Pons (tissue), 1 donor: ENCODE results near the gene AKTIP.
"Not testable (repeated sequence)": the region's sequence is repeated elsewhere in the genome, so short reads cannot be mapped to it uniquely, and the experiment has no call there.

Experiments
- DNase-seq: peaks from one replicate; pipeline ENCODE4 v3.0.0-alpha.2; 2016; ENCODE audit warnings: low spot score

The AKTIP gene

DNA sequence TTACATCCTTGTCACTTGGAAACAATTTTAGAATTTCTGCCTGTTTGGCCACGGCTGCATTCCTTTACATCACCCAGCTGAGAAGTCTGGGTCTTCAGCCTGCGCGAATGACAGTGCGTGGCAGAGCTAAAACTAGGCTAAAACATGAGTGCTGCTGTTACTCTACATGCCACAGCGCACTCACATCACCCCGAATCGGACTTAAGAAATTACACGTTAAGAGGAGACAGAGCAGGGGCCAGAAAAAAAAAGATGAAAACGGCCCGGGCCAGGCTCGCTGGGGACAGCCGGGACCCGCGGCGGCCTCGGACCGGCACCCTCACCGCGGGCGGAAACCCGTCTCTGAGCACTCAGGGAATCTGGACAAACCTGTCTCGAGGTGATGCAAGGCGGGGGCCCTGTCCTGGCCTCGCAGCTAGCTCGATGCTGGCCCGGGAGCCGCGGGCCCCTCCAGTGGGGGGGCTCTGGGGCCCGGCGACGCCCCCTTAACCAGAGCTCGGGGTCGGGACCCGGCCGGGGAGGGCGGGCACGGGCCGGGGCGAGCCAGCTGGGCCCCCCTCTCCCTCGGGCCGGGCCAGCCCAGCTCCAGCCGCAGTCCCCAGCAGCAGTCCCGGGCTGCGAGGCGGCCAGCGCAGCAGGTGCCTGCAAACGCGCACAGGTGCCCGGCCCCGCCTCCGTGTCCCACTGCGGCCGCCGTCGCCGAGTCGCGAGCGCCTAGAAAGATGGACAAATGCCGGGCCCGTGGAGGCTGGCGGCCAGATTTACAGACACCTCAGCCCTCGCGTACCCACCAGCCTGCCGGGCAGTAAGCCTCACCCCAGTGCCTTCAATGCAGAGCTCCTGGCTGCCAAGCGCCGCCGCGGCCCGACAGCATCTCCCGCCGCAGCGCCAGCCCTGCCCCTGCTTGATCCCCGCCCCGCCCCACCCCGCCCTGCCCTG, at the start of gene AKTIP:
Gene AKTIP, minus strand, starts transcription at position 879 of the 939 bp plus-strand sequence. CDS start 2,950 bp downstream, outside the sequence.
- no peak for DNase-seq

DNA sequence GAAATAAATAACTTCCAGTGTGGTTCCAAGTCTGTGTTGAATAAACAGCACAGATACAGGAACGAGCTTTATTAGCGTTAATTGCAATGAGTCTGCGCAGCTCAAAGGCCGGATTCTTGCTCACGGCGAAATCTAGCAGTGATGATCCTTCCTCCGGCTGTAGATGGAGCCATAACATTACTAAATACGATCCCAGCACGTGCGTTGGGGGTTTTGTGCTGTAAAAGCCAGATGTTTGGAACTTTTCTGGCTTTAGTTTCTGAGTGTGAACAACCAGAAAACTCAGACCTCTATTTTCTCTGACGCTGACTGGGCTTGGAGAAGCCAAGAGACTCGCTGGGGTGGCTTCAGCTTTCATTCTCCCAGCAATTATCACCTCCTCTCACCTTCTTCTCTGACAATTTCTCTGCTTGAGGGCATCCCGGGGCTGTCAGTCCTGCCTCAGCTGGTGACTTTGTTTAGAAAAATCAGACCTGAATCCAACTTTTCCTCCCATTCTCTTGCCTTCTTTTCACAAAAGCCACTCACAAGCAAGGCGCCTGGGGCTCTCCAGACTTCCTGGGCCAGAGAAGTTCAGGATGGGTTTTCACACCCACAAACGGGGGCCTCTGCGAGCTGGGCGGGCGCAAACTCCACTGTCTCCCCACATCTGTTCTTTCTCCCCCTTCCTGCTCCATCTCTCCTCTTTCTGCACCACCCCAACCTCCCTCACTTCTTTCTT, 47.1 kb upstream of the AKTIP start:
- peak; percentile 79 for DNase-seq

DNA sequence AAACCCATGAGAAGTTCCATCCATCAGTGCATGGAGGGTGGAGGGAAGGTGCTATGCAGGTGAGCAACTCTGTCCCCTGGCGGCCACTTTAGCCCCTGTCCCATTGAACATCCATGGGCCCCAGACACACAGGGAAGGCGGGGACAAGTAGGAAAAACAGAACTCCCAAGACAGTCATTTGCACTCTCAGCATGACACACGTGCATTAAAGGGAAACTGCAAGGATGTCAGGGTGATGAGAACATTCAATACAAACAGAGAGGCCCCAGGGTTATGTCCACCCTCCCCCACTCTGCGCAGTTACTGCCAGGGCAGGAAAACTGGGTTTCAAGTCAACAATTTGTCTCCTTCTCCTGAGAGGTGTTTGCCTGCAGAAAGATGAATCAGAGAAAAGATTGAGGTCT, 44.0 kb upstream of the AKTIP start:
- DNase-seq: no peak

DNA sequence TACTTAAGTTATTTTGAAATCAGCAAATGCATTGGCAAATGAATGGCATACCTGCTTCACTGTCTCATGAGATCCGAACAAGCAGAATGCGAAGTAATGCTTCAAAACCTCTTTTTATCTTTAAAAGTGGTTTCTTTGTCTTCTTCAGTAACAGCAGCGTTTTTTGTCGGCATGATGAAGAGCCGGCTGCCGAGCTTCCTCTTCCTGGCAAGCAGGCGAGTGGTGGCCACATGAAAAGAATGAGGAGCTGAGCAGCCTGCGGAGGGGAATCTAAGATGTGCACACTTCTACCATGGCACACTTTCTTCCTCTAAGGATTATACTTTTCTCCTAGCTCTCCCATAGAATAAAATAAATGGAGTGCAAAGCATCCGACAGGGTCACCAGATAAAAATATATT, 42.4 kb upstream of the AKTIP start:
- no peak for DNase-seq

DNA sequence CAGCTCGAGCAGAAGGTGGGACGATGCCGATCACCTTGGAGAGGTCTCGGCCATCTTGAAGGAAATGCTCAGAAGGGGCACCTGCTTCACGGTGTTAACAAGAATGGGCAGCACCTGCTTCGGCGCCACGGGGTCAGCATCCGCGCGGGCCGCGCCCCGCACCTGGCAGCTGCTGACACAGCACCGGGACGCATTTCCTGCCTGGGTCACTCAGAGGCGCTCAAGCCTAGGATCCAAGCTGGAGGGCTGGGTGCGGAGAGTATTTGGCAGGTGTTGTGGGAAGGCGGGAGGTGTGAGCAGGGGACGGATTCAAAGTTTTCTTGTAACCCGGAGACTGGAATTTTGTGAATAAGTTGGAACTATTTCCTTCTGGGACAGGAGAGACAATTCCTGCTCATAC, 39.3 kb upstream of the AKTIP start:
- DNase-seq: no peak

DNA sequence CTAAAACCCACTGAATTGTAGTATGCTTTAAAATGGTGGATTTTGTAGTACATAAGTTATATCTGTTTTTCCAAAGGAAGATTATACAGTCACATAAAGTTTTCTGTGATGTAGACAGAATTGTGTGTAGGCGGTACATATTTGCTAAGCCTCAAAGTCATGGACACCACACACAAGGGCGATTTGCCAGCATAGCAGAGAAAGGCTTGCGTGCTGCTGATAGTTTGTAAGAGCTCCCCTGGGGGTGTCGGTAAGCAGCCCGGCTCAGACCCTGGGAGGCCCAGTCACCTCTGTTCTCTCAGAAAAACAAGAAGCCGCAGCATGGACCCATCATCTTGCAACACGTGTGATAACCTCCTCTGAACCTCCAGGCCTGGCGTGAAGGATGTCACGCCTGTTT, 38.3 kb upstream of the AKTIP start:
- DNase-seq: no peak

DNA sequence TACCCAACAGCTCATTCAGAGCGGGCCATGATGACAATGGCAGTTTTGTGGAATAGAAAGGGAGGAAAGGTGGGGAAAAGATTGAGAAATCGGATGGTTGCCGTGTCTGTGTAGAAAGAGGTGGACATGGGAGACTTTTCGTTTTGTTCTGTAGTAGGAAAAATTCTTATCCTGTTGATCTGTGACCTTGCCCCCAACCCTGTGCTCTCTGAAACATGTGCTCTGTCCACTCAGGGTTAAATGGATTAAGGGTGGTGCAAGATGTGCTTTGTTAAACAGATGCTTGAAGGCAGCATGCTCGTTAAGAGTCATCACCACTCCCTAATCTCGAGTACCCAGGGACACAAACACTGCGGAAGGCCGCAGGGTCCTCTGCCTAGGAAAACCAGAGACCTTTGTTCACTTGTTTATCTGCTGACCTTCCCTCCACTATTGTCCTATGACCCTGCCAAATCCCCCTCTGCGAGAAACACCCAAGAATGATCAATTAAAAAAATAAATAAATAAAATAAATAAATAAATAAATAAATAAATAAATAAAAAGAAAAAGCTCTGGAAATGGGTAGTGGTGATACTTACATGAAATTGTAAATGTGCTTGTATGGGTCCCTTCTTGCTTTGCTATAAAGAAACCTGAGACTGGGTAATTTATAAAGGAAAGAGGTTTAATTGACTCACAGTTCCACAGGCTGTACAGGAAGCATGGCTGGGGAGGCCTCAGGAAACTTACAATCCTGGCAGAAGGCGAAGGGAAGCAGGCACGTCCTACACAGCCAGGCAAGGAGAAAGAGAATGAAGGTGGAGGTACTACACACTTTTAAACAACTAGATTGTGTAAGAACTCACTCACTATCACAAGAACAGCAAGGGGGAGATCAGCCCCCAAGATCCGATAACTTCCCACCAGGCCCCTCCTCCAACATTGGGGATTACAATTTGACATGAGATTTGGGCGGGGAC, 37.0 kb upstream of the AKTIP start:
- DNase-seq: not testable (repeated sequence)

DNA sequence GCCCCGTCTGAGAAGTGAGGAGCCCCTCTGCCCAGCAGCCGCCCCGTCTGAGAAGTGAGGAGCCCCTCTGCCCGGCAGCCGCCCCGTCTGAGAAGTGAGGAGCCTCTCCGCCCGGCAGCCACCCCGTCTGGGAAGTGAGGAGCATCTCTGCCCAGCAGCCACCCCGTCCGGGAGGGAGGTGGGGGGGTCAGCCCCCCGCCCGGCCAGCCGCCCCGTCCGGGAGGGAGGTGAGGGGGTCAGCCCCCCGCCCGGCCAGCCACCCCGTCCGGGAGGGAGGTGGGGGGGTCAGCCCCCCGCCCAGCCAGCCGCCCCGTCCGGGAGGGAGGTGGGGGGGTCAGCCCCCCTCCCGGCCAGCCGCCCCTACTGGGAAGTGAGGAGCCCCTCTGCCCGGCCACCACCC, 36.3 kb upstream of the AKTIP start:
- DNase-seq: not testable (repeated sequence)

DNA sequence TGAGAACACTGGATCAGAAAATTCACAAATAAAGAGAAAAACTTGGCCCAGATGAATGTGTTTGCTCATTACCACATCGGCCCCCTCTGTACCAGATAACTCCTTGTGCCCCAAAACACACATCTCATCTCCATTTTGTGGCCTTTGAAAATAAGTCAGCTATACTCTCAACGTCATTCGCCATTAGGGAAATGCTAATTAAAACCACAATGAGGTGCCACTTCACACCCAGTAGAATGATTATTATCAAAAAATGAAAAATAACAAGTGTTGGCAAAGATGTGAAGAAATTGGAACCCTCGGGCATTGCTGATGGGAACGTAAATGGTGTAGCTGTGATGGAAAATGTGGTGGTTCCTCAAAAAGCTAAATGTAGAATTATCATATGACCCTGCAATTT, 34.6 kb upstream of the AKTIP start:
- DNase-seq: no peak

DNA sequence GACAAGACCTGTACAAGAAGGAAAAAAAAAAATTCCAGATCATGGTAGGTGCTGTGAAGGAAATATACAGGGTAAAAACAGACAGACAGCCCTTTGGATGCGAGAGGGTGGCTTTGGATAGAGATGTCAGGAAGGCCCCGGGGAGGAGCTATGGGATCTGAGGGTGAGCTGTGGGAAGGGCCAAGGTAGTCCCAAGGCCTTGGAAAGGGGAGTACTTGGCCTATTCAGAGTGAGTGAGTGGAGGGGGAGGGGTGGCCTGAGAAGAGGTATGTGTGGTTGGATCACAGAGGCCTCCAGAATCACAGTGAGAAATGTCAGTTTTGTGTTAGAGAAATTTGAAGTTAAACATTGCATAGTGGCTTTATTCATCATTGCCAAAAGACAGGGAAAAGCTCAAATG, 31.2 kb upstream of the AKTIP start:
- no peak for DNase-seq

DNA sequence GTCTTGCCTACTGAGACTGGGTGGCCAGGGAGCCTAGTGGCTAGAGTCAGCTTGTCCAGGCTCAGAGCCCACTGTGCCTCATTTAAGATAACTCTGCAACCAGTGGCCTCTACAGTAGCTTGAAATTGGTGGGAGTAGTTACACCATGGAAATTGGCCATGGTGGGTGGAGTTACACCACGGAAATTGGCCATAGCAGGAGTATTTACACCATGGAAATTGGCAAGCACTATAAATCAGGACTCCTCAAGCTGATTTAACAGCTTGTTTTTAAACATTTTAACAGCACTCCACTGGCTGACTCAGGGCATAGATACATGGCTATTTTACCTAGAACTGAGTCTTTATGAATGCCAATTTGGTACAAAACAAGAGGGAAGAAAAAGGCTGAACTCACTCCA, 27.7 kb upstream of the AKTIP start:
- no peak for DNase-seq

DNA sequence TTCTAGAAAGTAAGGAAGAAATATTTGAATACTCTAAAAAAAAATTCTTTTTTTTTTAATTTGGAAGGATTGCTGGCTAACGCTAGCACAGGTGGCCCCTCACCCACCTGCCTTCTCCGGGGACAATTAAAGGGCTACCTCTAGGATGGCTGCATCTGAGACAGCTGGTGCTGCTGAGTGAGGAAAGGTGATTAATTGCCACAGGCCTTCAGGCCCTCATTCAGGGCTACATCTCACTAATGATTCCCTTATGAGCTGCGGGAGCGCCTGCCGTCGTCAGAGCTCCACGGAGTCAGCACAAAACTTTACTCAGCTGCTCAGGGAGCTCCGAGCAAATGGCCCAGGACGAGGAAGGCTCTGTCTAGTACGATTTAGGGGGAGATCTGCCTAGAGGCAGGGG, 27.0 kb upstream of the AKTIP start:
- DNase-seq: no peak

DNA sequence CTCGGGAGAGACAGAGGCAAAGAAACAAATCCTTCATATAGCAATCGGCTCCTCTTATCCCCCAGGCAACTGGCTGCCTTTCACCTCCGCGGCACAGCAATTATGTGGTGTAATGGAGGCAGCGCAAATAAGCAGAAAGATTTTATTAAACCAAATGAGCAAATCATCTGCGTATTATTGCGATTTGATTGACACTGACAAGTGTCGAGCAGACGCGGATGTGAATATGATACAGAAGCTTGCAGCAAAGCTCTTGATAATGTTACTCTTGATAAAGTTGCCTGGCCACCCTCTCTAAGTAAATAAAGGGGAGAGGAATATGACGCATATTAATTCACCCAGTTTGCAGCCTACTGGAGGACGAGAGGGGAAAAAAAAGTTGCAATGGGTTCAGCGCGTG, 26.5 kb upstream of the AKTIP start:
- no peak for DNase-seq

DNA sequence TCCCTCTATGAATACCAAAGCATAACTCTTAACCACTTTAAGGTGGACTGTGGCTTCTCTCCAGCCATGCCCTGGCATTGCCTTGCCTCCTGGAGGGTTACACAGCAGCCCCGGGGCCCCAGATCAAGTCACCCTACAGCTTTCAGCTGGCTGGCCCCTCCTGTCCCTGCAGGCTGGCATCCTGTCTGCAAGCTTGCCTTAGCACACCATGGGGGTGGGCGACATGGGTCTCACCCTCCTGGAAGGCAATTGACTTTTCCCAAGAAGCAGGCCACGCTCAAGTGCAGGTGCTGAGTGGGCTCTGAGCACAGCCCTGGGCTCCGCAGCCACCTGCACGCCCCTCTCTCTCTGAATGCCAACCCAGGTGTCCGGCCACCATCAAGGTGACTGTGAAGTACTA, 25.8 kb upstream of the AKTIP start:
- DNase-seq: no peak

DNA sequence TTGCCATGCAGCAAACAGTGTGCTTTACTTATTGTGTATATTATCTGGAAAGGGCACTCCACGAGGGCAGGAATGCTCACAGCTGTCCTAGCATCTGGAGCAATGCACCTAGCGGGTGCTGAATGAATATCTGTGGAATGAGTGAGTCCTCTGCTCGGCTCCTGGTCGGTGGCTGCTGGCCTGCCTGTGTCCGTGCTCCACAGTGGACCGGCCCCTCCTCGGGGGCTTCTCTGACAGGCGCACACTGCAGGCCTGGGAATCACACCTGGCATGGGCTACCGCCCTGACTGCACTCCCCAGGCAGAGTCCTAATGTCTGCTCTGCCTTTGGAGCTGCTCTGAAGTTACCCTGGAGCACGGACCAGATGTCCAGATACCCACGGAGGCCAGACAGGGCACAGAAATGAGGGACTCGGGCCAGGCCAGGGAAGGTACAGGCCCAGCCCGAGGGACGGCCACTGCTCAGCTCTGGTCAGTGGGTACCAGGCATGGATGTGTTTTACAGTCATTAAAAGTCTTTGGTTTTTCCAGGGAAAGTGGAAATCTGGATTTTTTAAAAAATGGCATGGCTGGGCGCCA, 21.1 kb upstream of the AKTIP start:
- no peak for DNase-seq

DNA sequence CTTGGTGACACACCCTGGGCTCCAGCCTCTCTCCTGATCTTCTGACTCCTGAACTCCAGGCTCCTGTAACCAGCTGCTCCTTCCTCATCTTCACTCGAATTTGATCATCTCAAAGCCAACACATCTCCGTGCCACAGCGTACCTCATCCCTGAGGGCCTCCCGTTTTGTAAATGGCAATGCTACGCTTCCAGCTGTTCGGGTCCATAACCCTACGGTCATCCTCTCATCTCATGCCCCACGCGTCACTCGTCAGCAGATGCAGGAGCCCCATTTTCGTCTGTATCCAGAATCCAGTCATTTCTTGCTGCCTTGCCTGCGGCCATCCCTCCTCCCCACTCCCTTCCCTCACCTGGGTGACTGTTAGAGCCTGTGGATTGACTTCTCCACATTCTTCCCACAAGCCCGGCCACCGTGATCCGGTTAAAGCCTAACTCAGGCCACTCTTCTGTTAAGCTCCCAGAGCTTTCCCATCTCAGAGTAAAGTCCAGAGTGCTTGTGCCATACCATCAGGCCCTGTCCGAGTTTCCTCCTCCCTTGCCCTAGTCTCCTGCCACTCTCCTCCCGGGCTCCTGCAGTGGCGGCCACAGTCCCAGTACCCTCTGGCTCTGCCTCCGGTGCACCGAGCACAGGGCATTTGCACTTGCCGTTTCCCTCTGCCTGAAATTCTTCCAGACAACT, 20.3 kb upstream of the AKTIP start:
- DNase-seq: no peak

DNA sequence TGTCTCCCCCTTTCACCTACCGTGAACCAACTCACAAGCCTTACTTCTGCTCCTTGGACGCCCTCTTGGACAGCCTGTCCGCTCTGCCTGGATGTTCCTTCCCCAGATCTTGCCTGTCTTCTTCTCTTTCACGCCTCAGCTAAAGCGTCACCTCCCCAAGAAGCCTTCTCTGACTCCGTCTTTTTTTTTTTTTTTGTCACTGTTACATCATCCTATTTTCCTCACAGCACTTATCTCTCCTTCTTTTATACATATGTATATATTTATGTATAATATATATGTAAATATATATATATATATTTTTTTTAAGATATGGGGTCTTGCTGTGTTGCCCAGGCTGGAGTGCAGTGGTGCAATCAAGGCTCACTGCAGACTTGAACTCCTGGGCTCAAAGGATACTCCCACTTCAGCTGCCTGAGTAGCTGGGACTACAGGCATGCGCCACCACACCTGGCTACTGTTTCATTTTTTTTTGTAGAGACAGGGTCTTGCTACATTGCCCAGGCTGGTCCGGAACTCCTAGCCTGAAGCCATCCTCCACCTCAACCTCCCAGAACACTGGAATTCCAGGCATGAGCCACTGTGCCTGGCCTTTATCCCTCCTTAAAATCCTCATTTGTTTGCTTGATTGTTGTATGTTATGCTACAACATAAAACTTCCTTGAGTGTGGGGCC, 16.5 kb upstream of the AKTIP start:
- no peak for DNase-seq

DNA sequence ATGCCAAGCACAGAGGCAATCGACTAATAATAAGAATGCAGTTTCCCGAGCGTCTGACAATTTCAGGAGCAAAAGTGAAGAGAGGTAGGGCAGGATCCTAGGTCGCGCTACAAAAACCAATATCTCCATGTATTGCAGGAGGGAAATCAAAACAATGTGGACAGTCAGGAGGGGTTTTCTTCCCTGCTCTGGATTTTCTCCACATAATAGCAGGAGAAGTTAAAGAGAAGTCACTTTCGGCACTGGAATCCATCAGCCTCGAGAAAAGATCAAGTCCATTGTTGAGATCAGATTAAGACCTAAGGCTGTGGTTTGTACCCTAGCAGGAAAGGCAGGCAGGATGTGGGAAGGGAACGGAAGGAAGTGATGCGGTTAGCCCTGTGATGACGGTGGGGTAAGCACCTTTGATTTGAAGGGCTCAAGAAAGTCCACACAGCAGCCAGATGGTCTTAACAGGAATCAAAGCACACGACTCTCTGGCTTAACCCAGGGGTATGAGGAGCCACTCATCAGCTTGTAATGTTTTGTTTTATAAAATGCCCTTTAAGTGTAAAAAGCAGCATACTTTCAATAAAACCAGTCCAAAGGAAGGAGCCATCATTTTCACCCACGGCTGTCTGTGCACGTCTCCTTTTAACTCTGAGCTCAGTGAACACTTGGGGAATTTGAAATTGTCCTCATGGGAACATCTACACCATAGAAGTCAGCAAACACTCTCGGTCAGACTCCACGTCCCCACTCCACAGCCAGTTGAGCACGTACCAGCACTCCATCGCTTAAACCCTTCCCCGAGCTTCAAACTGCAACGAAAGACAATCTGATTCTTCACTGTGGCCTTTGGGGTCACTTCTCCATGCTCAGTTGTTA, 15.8 kb upstream of the AKTIP start:
- DNase-seq: no peak

DNA sequence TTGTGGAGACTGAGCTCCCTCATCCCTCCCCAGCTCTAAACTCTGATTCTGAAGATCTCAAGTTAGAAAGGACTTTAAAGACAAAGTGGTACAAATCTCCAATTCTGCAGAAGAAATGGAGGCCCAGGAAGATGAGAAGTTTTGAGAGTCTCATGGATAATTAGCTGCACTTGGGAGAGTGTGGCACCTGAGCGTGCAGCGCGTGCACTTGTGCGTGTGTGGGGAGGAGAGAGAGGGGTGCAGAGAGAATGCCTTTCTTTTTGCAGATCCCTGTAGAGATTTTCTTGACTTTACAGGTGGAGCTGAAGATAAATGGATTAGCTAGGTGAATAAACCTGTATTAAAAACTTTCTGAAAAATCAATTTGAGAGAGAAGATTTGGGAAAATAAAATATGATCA, 14.8 kb upstream of the AKTIP start:
- no peak for DNase-seq

DNA sequence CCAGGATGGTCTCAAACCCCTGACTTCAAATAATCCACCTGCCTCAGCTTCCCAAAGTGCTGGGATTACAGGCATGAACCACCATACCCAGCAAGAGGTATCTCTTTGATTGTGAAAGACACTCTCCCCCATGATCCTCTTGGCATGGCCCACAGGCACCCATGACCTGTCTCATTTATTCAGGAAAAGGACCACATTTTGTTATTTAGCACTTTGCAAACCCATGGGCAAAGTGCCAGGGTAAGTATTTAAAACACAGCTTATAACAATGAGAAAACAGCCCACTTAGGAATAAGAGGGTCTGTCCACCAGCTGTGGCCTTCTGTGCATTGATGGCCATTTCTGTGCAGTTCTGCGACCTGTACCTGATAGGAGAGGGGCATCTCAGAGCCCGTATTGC, 12.8 kb upstream of the AKTIP start:
- no peak for DNase-seq
